HepG2 (cell line): ENCODE data around the gene DPY19L1. TPM values are rescaled to one million over a fixed set of nuclear protein-coding genes. Genes with fewer than 3 reads are reported as not detected.
A peak's percentile ranks its signal among the peaks of the same experiment; 100 is the strongest.

ENCODE experiments used
- AGO1 ChIP-seq: fragments of 200-400 bp; formaldehyde crosslinking; IDR thresholded peaks from 2 replicates; pipeline ENCODE4 v1.6.1; 2017; ENCODE audit warnings: mild to moderate bottlenecking, low read depth, low read length, moderate library complexity; ENCODE audit not compliant: poor library complexity, severe bottlenecking
- ELF4 ChIP-seq: sonication (generic); formaldehyde crosslinking; IDR thresholded peaks from 2 replicates; pipeline ENCODE4 v1.5.0; 2020; ENCODE audit warnings: missing genetic modification reagents, mild to moderate bottlenecking, moderate library complexity, borderline replicate concordance
- EZH2 ChIP-seq: conservative IDR thresholded peaks from 2 replicates; pipeline ENCODE4 v1.6.1; 2012; ENCODE audit warnings: mild to moderate bottlenecking, low read depth, low read length, moderate library complexity
- FOXO4 ChIP-seq: sonication (generic); formaldehyde crosslinking; conservative IDR thresholded peaks from 2 replicates; pipeline ENCODE4 v1.8.1; 2023; ENCODE audit warnings: missing genetic modification reagents
- HOXA5 ChIP-seq: sonication (generic); formaldehyde crosslinking; IDR thresholded peaks from 2 replicates; pipeline ENCODE4 v1.4.0; 2020; ENCODE audit warnings: missing genetic modification reagents
- NFAT5 ChIP-seq: sonication (generic); formaldehyde crosslinking; IDR thresholded peaks from 2 replicates; pipeline ENCODE4 v1.4.0; 2020; ENCODE audit warnings: missing genetic modification reagents
- NR0B2 ChIP-seq: sonication (generic); formaldehyde crosslinking; IDR thresholded peaks from 2 replicates; pipeline ENCODE4 v1.4.0; 2020; ENCODE audit warnings: mild to moderate bottlenecking, missing genetic modification reagents
- RARG ChIP-seq: sonication (generic); formaldehyde crosslinking; IDR thresholded peaks from 2 replicates; pipeline ENCODE4 v1.4.0; 2020; ENCODE audit warnings: low read depth, mild to moderate bottlenecking, missing genetic modification reagents
- RBM22 ChIP-seq: fragments of 200-400 bp; formaldehyde crosslinking; optimal IDR thresholded peaks from 2 replicates; pipeline ENCODE3; 2017; ENCODE audit warnings: mild to moderate bottlenecking, low read length, moderate library complexity
- SAFB2 ChIP-seq: sonication (generic); formaldehyde crosslinking; IDR thresholded peaks from 2 replicates; pipeline ENCODE4 v1.5.1; 2020; ENCODE audit warnings: missing genetic modification reagents, low read depth, mild to moderate bottlenecking, borderline replicate concordance
- SRSF9 ChIP-seq: fragments of 200-400 bp; formaldehyde crosslinking; IDR thresholded peaks from 2 replicates; pipeline ENCODE4 v1.6.1; 2018; ENCODE audit warnings: borderline replicate concordance, mild to moderate bottlenecking, low read depth, low read length; ENCODE audit not compliant: insufficient read depth, poor library complexity, severe bottlenecking
- TOE1 ChIP-seq: sonication (generic); formaldehyde crosslinking; IDR thresholded peaks from 2 replicates; pipeline ENCODE4 v1.4.0; 2020; ENCODE audit warnings: mild to moderate bottlenecking, missing genetic modification reagents
- ZBED4 ChIP-seq: sonication (generic); formaldehyde crosslinking; IDR thresholded peaks from 2 replicates; pipeline ENCODE4 v1.4.0; 2020; ENCODE audit warnings: missing genetic modification reagents, borderline replicate concordance
- ZBTB38 ChIP-seq: sonication (generic); formaldehyde crosslinking; IDR thresholded peaks from 2 replicates; pipeline ENCODE4 v1.5.1; 2020; ENCODE audit warnings: mild to moderate bottlenecking, missing genetic modification reagents
- ZNF296 ChIP-seq: sonication (generic); formaldehyde crosslinking; conservative IDR thresholded peaks from 2 replicates; pipeline ENCODE4 v1.5.0; 2020; ENCODE audit warnings: mild to moderate bottlenecking, missing genetic modification reagents
- ZNF761 ChIP-seq: sonication (generic); formaldehyde crosslinking; conservative IDR thresholded peaks from 2 replicates; pipeline ENCODE4 v1.4.0; 2020; ENCODE audit warnings: mild to moderate bottlenecking, missing genetic modification reagents
- polyA plus RNA-seq, 8 experiments: library from polyadenylated mRNA; depleted of rRNA in 3 of 8; stranded (reverse) in 7 of 8; unstranded in 1 of 8; fragments of >200 nt; fragmentation: Illumina TruSeq in 4 of 8; extraction: Trizol in 4 of 8; gene quantifications; 2 replicates each; pipeline versions ENCODE4 v1.2.1 to v1.2.3, GENCODE V29; 2011 to 2016; ENCODE audit warnings: low read depth in 4 of 8, missing spikeins in 1 of 8, mixed read lengths in 1 of 8; ENCODE audit not compliant: insufficient read depth in 1 of 8
- total RNA-seq, 5 experiments: library from RNA; depleted of rRNA; stranded (reverse); fragments of >200 nt; fragmentation: Illumina TruSeq; extraction: Trizol; gene quantifications; 2 replicates each; pipeline ENCODE4 v1.2.3, GENCODE V29; 2016; ENCODE audit warnings: low read depth in 1 of 5

The DPY19L1 gene
- total and polyA plus RNA-seq, 2 of the 13 experiments (the other 11 are each of a cell fraction or from before 2014, with no cell fraction given) = 18.9 to 32.6 TPM

GRCh38 chr7:35037526-35038341 lies 449 bp upstream of the DPY19L1 start (continued):
- TF ChIP-seq RBM22 (no peak), NR0B2 (no peak), ZBED4 (CRISPR knock-in tag) (no peak; the same call in 1 of the 2 replicates), ZBTB38 (CRISPR knock-in tag) (0 out of 2 replicates have a peak, but pooled peaks have one; percentile 33), NFAT5 (CRISPR knock-in tag) (no peak; the same call in 1 of the 2 replicates), SRSF9 (no peak), EZH2 (no peak), RARG (no peak), SAFB2 (peak; percentile 77), HOXA5 (CRISPR knock-in tag) (peak; percentile 70), TOE1 (CRISPR knock-in tag) (no peak), ZNF296 (CRISPR knock-in tag) (no peak), ZNF761 (CRISPR knock-in tag) (no peak), AGO1 (no peak), ELF4 (no peak), FOXO4 (CRISPR knock-in tag) (no peak)
